ENCODE results near the gene CEP112.

Gene CEP112

DNA sequence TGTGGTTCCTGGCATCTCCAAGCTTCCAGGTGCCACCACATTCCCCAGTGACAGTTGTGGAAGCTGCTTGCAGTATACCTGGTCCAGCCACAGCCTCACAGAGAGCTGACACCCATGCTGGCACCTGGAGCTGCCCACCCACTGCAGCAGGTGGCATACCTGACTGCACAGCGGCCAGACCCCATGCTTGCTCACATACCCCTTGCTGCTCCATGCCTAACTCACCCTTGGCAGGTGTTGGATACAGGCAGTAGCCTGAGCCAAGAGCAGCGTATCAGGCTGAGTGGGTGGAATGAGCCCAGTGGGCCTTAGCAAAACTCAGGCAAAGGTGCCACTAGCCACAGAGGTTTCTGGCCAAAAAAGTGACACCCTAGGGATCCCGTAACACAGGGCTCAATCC, 232.3 kb downstream of the CEP112 start:
- no peak overlapping the region for H3K4me3 ChIP-seq (ENCODE audit: low read depth, low read length)
- no peak overlapping the region for H3K27ac ChIP-seq (ENCODE audit: low read depth, low read length)
- H3K27me3 ChIP-seq (ENCODE audit: control insufficient read depth, insufficient read depth, low read length): no peaks in the 10 kb centered on the region
- no peaks in the 10 kb centered on the region for H3K4me1 ChIP-seq (ENCODE audit: control insufficient read depth, insufficient read depth, low read length)
- H3K36me3 ChIP-seq (ENCODE audit: control insufficient read depth, insufficient read depth, low read length): no peaks in the 10 kb centered on the region
- H3K9me3 ChIP-seq (ENCODE audit: control insufficient read depth, insufficient read depth, low read depth, low read length): peaks cover 8% of the 10 kb centered on the region
- no peak overlapping the region for H3K9ac ChIP-seq (ENCODE audit: low read length)

DNA sequence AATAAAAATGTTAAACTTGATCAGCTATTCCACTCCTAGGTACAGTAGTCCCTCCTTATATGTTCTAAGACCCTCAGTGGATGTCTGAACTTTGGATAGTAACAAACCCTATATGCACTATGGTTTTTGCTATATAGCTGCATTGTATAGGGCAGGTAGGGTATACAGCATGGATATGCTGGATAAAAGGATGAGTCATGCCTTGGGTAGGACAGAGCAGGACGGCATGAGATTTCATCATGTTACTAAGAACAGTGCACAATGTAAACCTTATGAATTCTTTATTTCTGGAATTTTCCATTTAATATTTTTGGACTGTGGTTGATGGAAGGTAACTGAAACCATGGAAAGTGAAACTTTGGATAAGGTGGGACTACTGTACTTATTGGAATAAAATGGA, 235.1 kb downstream of the CEP112 start:
- H3K4me1 ChIP-seq (ENCODE audit: control insufficient read depth, insufficient read depth, low read length): peaks cover 9% of the 10 kb centered on the region; the same call in 1 of the 2 replicates
- H3K27ac ChIP-seq (ENCODE audit: low read depth, low read length): no peak overlapping the region
- peaks cover 4% of the 10 kb centered on the region for H3K9me3 ChIP-seq (ENCODE audit: control insufficient read depth, insufficient read depth, low read depth, low read length)
- no peak overlapping the region for H3K9ac ChIP-seq (ENCODE audit: low read length)
- no peak overlapping the region for H3K4me3 ChIP-seq (ENCODE audit: low read depth, low read length)
- no peaks in the 10 kb centered on the region for H3K27me3 ChIP-seq (ENCODE audit: control insufficient read depth, insufficient read depth, low read length)
- H3K36me3 ChIP-seq (ENCODE audit: control insufficient read depth, insufficient read depth, low read length): no peaks in the 10 kb centered on the region

DNA sequence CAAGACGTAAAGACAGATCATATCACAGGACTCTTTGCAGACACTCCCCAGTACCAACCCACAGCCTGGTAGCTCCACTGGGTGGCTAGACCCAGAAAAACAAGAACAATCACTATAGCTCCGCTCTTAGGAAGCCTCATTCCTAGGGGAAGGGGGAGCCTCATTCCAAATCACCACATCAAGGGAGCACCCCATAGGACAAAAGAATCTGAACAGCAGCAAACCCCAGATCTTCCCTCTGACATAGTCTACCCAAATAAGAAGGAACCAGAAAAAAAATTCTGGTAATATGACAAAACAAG, 237.8 kb downstream of the CEP112 start:
- no peak overlapping the region for H3K27ac ChIP-seq (ENCODE audit: low read depth, low read length)
- H3K4me1 ChIP-seq (ENCODE audit: control insufficient read depth, insufficient read depth, low read length): peaks cover 9% of the 10 kb centered on the region; the same call in 1 of the 2 replicates
- no peaks in the 10 kb centered on the region for H3K27me3 ChIP-seq (ENCODE audit: control insufficient read depth, insufficient read depth, low read length)
- no peak overlapping the region for H3K9ac ChIP-seq (ENCODE audit: low read length)
- H3K9me3 ChIP-seq (ENCODE audit: control insufficient read depth, insufficient read depth, low read depth, low read length): peaks cover 4% of the 10 kb centered on the region
- H3K36me3 ChIP-seq (ENCODE audit: control insufficient read depth, insufficient read depth, low read length): no peaks in the 10 kb centered on the region
- H3K4me3 ChIP-seq (ENCODE audit: low read depth, low read length): no peak overlapping the region

DNA sequence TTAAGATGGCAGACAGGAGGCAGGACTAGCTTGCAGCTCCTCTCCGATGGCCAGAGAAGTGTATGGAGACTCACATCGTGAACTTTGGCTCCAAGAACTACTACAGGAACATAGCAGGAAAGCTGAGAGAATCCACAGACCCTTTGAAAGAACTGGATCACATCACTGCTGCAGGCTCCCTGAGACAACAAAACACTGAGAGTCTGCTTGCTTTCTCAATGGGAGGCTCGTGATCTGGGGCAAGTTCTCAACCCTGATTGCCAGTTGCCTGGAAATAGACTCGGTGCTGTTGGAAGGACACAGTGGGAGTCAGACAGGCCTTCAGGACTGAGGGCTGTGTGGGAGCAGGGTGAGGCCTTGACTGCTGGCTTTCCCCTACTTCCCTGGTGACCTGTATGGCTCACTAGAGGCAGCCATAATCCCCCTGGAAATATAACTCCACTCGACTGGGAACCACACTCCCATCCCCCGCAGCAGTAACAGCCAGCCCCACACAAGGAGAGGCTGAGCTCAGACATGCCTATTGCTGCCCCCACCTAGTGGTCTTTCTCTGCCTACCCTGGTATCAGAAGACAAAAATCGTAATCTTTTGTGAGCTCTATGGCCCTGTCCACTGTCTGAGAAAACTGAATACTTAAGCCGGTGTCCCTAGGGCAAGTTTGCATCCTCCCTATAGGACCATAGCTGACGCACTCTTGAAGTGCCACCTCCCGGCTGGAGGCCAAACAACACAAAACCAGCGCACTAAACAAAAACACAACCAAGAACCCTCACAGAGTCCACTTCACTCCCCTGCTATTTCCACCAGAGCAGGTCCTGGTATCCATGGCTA, 238.4 kb downstream of the CEP112 start:
- Histone ChIP-seq H3K27me3 (ENCODE audit: control insufficient read depth, insufficient read depth, low read length) (no peaks in the 10 kb centered on the region), H3K9ac (ENCODE audit: low read length) (no peak overlapping the region), H3K4me1 (ENCODE audit: control insufficient read depth, insufficient read depth, low read length) (peaks cover 9% of the 10 kb centered on the region; the same call in 1 of the 2 replicates), H3K4me3 (ENCODE audit: low read depth, low read length) (no peak overlapping the region), H3K27ac (ENCODE audit: low read depth, low read length) (no peak overlapping the region), H3K36me3 (ENCODE audit: control insufficient read depth, insufficient read depth, low read length) (no peaks in the 10 kb centered on the region), H3K9me3 (ENCODE audit: control insufficient read depth, insufficient read depth, low read depth, low read length) (peaks cover 4% of the 10 kb centered on the region; the same call in 1 of the 2 replicates)

DNA sequence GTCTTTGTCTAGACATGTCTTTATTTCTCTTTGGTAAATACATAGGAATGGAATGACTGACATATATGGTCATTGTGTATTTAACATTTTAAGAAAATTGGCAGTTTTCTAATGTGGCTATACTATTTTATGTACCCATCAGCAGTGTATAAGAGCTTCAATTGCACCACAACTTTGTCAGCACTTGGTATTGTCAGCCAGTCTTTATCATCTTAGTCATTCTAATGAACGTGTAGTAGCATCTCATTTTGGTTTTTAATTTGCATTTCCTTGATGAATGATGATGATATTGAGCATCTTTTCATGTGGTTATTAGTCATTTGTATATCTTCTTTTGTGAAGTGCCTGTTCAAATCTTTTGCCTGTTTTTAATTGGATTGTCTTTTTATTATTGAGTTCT, 239.3 kb downstream of the CEP112 start:
- no peak overlapping the region for H3K9ac ChIP-seq (ENCODE audit: low read length)
- H3K27ac ChIP-seq (ENCODE audit: low read depth, low read length): no peak overlapping the region
- H3K36me3 ChIP-seq (ENCODE audit: control insufficient read depth, insufficient read depth, low read length): no peaks in the 10 kb centered on the region
- H3K4me3 ChIP-seq (ENCODE audit: low read depth, low read length): no peak overlapping the region
- no peaks in the 10 kb centered on the region for H3K27me3 ChIP-seq (ENCODE audit: control insufficient read depth, insufficient read depth, low read length)
- peaks cover 9% of the 10 kb centered on the region; the same call in 1 of the 2 replicates for H3K4me1 ChIP-seq (ENCODE audit: control insufficient read depth, insufficient read depth, low read length)
- H3K9me3 ChIP-seq (ENCODE audit: control insufficient read depth, insufficient read depth, low read depth, low read length): no peaks in the 10 kb centered on the region; the same call in 1 of the 2 replicates

DNA sequence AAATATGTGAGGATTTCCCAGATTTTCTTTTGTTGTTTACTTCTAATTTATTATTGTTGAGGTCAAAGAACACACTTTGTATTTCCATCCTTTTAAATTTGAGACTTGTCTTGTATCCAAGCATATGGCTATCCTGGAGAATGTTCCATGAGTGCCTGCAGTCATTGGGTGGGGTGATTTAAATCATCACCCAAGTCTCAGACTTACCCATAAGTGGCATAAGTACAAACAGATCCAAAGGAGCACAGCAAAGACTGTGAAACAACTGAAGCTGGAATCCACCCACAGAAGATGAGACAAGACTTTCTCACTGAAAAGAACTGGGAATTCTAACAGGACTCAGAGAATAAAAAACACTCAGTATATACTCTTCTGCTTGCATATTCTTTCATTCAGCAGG, 239.9 kb downstream of the CEP112 start:
- no peak overlapping the region for H3K4me3 ChIP-seq (ENCODE audit: low read depth, low read length)
- no peaks in the 10 kb centered on the region for H3K9me3 ChIP-seq (ENCODE audit: control insufficient read depth, insufficient read depth, low read depth, low read length)
- H3K36me3 ChIP-seq (ENCODE audit: control insufficient read depth, insufficient read depth, low read length): no peaks in the 10 kb centered on the region
- H3K9ac ChIP-seq (ENCODE audit: low read length): no peak overlapping the region
- H3K4me1 ChIP-seq (ENCODE audit: control insufficient read depth, insufficient read depth, low read length): peaks cover 9% of the 10 kb centered on the region; the same call in 1 of the 2 replicates
- no peak overlapping the region for H3K27ac ChIP-seq (ENCODE audit: low read depth, low read length)
- H3K27me3 ChIP-seq (ENCODE audit: control insufficient read depth, insufficient read depth, low read length): no peaks in the 10 kb centered on the region

DNA sequence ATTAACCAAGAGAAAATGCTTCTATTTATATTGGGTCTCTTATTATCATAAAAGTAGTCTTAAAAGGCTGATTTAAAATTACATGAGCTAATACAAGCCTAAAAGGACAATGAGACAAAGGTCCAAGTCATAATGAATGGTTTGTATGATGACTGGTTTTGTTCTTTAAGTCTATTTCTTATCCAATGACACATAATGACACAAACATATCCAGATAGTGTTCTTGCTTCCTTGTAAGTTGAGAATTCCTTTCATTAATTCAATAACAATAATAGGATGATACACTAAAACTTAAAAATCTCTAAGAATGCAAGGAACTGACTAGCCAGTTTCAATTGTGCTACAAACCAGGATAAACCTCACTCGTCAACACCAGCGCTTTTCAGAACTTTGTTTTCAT, 244.1 kb downstream of the CEP112 start:
- H3K27me3 ChIP-seq (ENCODE audit: control insufficient read depth, insufficient read depth, low read length): no peaks in the 10 kb centered on the region
- no peaks in the 10 kb centered on the region for H3K4me1 ChIP-seq (ENCODE audit: control insufficient read depth, insufficient read depth, low read length)
- no peak overlapping the region for H3K27ac ChIP-seq (ENCODE audit: low read depth, low read length)
- no peak overlapping the region for H3K9ac ChIP-seq (ENCODE audit: low read length)
- no peak overlapping the region for H3K4me3 ChIP-seq (ENCODE audit: low read depth, low read length)
- H3K9me3 ChIP-seq (ENCODE audit: control insufficient read depth, insufficient read depth, low read depth, low read length): no peaks in the 10 kb centered on the region
- H3K36me3 ChIP-seq (ENCODE audit: control insufficient read depth, insufficient read depth, low read length): no peaks in the 10 kb centered on the region

DNA sequence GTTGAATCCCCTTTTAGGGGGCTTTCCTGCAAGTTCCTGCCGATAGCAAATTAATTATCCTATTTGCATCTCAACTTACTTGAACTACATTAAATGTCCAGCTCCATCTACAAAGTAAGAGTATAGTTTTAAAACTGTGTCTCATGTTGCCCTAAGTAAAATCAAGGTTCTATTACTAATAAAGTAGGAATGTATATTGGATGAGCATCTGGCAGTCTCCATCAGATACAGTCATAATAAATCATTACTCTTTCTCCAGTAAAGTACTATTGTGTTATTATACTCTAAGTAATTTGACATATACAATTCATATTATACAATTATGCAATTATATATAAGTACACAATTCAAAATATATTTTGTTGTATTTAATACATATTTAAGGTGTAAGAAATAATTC, 249.3 kb downstream of the CEP112 start:
- Histone ChIP-seq H3K9me3 (ENCODE audit: control insufficient read depth, insufficient read depth, low read depth, low read length) (peaks cover 5% of the 10 kb centered on the region), H3K36me3 (ENCODE audit: control insufficient read depth, insufficient read depth, low read length) (no peaks in the 10 kb centered on the region), H3K27me3 (ENCODE audit: control insufficient read depth, insufficient read depth, low read length) (no peaks in the 10 kb centered on the region), H3K27ac (ENCODE audit: low read depth, low read length) (no peak overlapping the region), H3K4me3 (ENCODE audit: low read depth, low read length) (no peak overlapping the region), H3K4me1 (ENCODE audit: control insufficient read depth, insufficient read depth, low read length) (no peaks in the 10 kb centered on the region), H3K9ac (ENCODE audit: low read length) (no peak overlapping the region)

DNA sequence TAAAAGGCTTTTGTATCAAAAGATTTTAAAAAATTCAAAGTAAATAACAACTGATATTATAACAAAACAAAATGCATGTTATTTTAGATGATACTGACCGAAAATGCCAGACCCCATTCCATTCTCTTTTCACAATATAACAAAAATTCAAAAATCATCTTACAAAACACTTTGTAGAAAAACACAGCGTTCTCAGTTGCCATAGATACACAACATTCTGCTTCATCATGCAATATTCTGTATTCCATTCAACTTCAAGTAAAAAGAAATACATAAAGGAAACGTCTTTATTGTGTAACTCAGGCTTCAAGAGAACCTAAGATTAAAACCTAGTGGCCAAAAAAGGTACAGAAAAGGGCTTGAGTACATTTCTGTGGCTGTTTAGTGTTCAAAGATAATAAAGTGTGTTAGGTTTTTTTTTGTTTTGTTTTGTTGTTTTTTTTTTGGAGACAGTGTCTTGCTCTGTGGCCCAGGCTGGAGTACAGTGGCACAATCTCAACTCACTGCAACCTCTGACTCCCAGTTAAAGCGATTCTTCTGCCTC, 250.5 kb downstream of the CEP112 start:
- Histone ChIP-seq H3K27ac (ENCODE audit: low read depth, low read length) (no peak overlapping the region), H3K4me3 (ENCODE audit: low read depth, low read length) (no peak overlapping the region), H3K27me3 (ENCODE audit: control insufficient read depth, insufficient read depth, low read length) (no peaks in the 10 kb centered on the region), H3K36me3 (ENCODE audit: control insufficient read depth, insufficient read depth, low read length) (no peaks in the 10 kb centered on the region), H3K9ac (ENCODE audit: low read length) (no peak overlapping the region), H3K9me3 (ENCODE audit: control insufficient read depth, insufficient read depth, low read depth, low read length) (peaks cover 5% of the 10 kb centered on the region), H3K4me1 (ENCODE audit: control insufficient read depth, insufficient read depth, low read length) (no peaks in the 10 kb centered on the region)

DNA sequence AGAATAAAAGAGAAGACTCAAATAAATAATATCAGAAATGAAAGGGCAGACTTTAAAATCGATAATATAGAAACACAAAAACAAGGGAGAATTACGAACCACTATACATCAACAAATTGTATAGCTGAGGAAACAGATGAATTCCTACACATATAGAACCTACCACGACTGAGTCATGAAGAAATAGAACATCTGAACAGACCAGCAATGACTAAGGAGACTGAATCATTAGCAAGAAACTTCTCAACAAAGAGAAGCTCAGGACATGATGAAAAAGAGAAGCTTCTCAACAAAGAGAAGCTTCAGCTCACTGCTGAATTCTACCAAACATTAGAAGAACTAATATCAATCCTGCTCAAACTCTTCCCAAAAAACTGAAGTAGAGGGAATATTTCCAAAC, 255.9 kb downstream of the CEP112 start:
- H3K27me3 ChIP-seq (ENCODE audit: control insufficient read depth, insufficient read depth, low read length): no peaks in the 10 kb centered on the region
- no peak overlapping the region for H3K9ac ChIP-seq (ENCODE audit: low read length)
- peaks cover 30% of the 10 kb centered on the region for H3K9me3 ChIP-seq (ENCODE audit: control insufficient read depth, insufficient read depth, low read depth, low read length)
- no peak overlapping the region for H3K27ac ChIP-seq (ENCODE audit: low read depth, low read length)
- no peaks in the 10 kb centered on the region for H3K4me1 ChIP-seq (ENCODE audit: control insufficient read depth, insufficient read depth, low read length)
- H3K4me3 ChIP-seq (ENCODE audit: low read depth, low read length): no peak overlapping the region
- H3K36me3 ChIP-seq (ENCODE audit: control insufficient read depth, insufficient read depth, low read length): no peaks in the 10 kb centered on the region

DNA sequence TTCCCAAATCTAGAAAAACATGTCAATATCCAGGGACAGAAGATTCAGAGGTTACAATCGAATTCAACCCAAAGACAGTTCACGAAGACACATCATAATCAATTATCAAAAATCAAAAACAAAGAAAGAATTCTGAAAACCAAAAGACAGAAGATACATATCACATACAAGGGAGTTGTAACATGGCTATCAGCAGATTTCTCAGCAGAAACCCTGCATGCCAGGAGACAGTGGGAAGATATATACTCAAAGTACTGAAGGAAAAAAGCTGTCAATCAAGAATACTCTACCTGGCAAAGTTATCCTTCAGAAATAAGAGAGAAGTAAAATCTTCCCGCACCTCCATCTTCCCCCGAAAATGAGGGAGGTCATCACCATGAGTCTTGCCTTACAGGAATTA, 258.6 kb downstream of the CEP112 start:
- Histone ChIP-seq H3K9ac (ENCODE audit: low read length) (no peak overlapping the region), H3K4me1 (ENCODE audit: control insufficient read depth, insufficient read depth, low read length) (no peaks in the 10 kb centered on the region), H3K9me3 (ENCODE audit: control insufficient read depth, insufficient read depth, low read depth, low read length) (peaks cover 27% of the 10 kb centered on the region), H3K36me3 (ENCODE audit: control insufficient read depth, insufficient read depth, low read length) (no peaks in the 10 kb centered on the region), H3K4me3 (ENCODE audit: low read depth, low read length) (no peak overlapping the region), H3K27ac (ENCODE audit: low read depth, low read length) (no peak overlapping the region), H3K27me3 (ENCODE audit: control insufficient read depth, insufficient read depth, low read length) (no peaks in the 10 kb centered on the region)

Data from HUES6 (cell line).